OCI-LY7 (cell line): Measurements from ENCODE around the gene SETD1B. TPM values are rescaled to one million over a fixed set of nuclear protein-coding genes. Genes with fewer than 3 reads are reported as not detected.

Experiments used
- BruUV-seq: library from RNA; stranded (reverse); fragments of 400-500 nt; replicated peaks from 2 replicates; lab custom pipeline; 2021; lab: Mats Ljungman, UMichigan
- CTCF ChIA-PET: fragments of 300-600 bp; sonication (Branson Sonifier 250); formaldehyde crosslinking; loops from one replicate; lab custom pipeline; 2022; ENCODE audit warnings: antibody characterized with exemption; ENCODE audit not compliant: unreplicated experiment; lab: Charles Lee
- POLR2A ChIA-PET: fragments of 300-600 bp; sonication (Branson Sonifier 250); formaldehyde crosslinking; loops from one replicate; lab custom pipeline; 2022; ENCODE audit warnings: antibody characterized with exemption; lab: Charles Lee
- DNase-seq: peaks from one replicate; pipeline ENCODE4 v3.0.0-alpha.2; 2015; ENCODE audit warnings: low spot score
- H2AFZ ChIP-seq: fragments of 200-600 bp; sonication (generic), shearing (Covaris generic); 2 replicates; pipeline ENCODE4 v1.6.1; 2014; ENCODE audit warnings: mild to moderate bottlenecking, antibody characterized with exemption, low read length, moderate library complexity
- H3K27ac ChIP-seq: fragments of 200-600 bp; sonication (generic); 2 replicates; pipeline ENCODE4 v1.5.1; 2014; ENCODE audit warnings: mixed run types, low read depth, mild to moderate bottlenecking, moderate library complexity, low read length, inconsistent platforms; ENCODE audit not compliant: poor library complexity, severe bottlenecking
- H3K36me3 ChIP-seq: fragments of 200-600 bp; sonication (generic); 2 replicates; pipeline ENCODE4 v1.6.1; 2014; ENCODE audit warnings: mild to moderate bottlenecking, antibody characterized with exemption, low read length, moderate library complexity, mixed read lengths; ENCODE audit not compliant: insufficient read depth
- H3K4me1 ChIP-seq: fragments of 200-600 bp; sonication (generic); 2 replicates; pipeline ENCODE4 v1.5.1; 2014; ENCODE audit warnings: mild to moderate bottlenecking, low read length; ENCODE audit not compliant: insufficient read depth, poor library complexity, severe bottlenecking
- H3K4me2 ChIP-seq: fragments of 200-600 bp; sonication (generic); 2 replicates; pipeline ENCODE4 v1.6.1; 2014; ENCODE audit warnings: mild to moderate bottlenecking, low read length
- H3K4me3 ChIP-seq: fragments of 200-600 bp; sonication (generic); 2 replicates; pipeline ENCODE4 v1.5.1; 2014; ENCODE audit warnings: mild to moderate bottlenecking, low read depth, low read length; ENCODE audit not compliant: poor library complexity, severe bottlenecking
- H3K79me2 ChIP-seq: fragments of 200-600 bp; sonication (generic); 2 replicates; pipeline ENCODE4 v1.6.1; 2016; ENCODE audit warnings: low read depth, mild to moderate bottlenecking, low read length, moderate library complexity, mixed read lengths; ENCODE audit not compliant: insufficient read depth
- H3K9me2 ChIP-seq: fragments of 200-600 bp; sonication (generic); 2 replicates; pipeline ENCODE4 v1.6.1; 2016; ENCODE audit warnings: mild to moderate bottlenecking, low read length, mixed read lengths; ENCODE audit not compliant: insufficient read depth
- H3K9me3 ChIP-seq: fragments of 200-600 bp; sonication (generic); 2 replicates; pipeline ENCODE4 v1.6.1; 2014; ENCODE audit warnings: mild to moderate bottlenecking, mixed run types, low read length, mixed read lengths
- H4K20me1 ChIP-seq: fragments of 200-600 bp; sonication (generic); 2 replicates; pipeline ENCODE4 v1.6.1; 2014; ENCODE audit warnings: mild to moderate bottlenecking, antibody characterized with exemption, low read length, moderate library complexity, mixed read lengths; ENCODE audit not compliant: insufficient read depth
- EZH2phosphoT487 ChIP-seq: fragments of 200-600 bp; sonication (generic); IDR thresholded peaks from 2 replicates; pipeline ENCODE4 v1.6.1; 2018; ENCODE audit warnings: low read depth, borderline replicate concordance, mild to moderate bottlenecking, mixed run types, antibody characterized with exemption, low read length, moderate library complexity, mixed read lengths
- intact Hi-C: fragments of 100-400 bp; cut with micrococcal nuclease; formaldehyde crosslinking; loops from one replicate; pipeline ENCODE4 v1.10.0; 2022; ENCODE audit not compliant: unreplicated experiment
- total RNA-seq, 2 experiments: library from RNA; depleted of rRNA in 1 of 2; stranded (reverse); fragments of >200 nt in 1 of 2; shearing (Covaris generic) in 1 of 2; gene quantifications; 2 replicates each; pipeline ENCODE4 v1.2.3, GENCODE V29; 2014 to 2022
- TF ChIP-seq, protein P1 (sequence below): fragments of 200-600 bp; sonication (generic); conservative IDR thresholded peaks from 2 replicates; pipeline ENCODE4 v1.5.1; 2014; ENCODE audit warnings: mild to moderate bottlenecking, antibody characterized with exemption, low read length, moderate library complexity, mixed read lengths

Gene SETD1B
- total RNA-seq, 2 experiments from 2014 or later, result 4.7 to 22.5 TPM

DNA sequence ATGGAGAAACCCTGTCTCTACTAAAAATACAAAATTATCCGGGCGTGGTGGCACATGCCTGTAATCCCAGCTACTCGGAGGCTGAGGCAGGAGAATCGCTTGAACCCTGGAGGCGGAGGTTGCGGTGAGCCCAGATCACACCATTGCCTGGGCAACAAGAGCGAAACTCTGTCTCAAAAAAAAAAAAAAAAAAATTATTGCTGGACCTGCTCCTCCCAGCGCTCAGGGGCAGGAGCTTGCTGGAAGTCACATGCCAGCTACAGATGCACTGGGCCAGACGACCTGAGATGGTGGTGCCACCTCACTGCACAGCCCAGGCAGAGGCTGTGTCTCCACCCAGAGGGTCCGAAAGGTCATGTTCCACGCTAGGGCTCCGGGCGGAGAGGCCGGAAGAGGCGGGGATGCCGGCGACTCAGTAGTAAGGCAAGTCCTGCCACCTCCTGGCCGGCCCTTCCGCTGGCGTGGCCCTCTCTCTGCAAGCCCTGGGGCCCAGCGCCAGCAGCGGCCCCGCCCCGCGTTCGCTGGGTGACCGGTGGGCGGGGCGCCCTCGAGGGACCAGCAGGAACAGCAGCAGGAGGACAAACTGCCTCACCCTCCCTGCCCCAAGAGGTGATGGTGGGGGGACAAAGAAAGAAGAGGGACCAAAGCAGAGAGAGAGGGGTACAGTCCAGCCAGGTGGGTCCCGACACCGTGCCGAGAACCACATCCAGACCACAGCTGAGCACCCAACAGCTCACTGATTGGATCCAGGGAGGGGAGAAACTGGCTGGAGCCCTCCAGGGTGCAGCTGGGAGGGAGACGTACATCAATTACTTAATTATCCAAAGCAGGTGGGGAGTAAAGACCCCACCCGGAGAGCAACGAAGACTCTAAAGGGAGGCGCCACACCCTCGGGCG is 6.7 kb upstream of the SETD1B start:
- POLR2A ChIA-PET, result interaction anchor here (1.0 kb wide), 1 partner anchor 14 kb away, joined by 3 read pairs; no protein-coding TSS in a partner anchor
- Histone ChIP-seq H3K4me1 (peaks cover 60% of the 10 kb centered on the region), H2AFZ (no peak overlapping the region), H4K20me1 (no peaks in the 10 kb centered on the region), H3K9me2 (no peaks in the 10 kb centered on the region), H3K9me3 (no peaks in the 10 kb centered on the region), H3K79me2 (peaks cover 10% of the 10 kb centered on the region; the same call in 1 of the 2 replicates), H3K4me3 (no peak overlapping the region), H3K36me3 (peaks cover 9% of the 10 kb centered on the region; the same call in 1 of the 2 replicates), H3K27ac (no peak overlapping the region), H3K4me2 (peak overlapping the region; percentile 58; the same call in 1 of the 2 replicates)
- intact Hi-C loops, result no loop called here
- CTCF ChIA-PET, result no interaction called here
- BruUV-seq, result no TSS peak
- DNase-seq, result no peak
- TF ChIP-seq, protein P1, sequence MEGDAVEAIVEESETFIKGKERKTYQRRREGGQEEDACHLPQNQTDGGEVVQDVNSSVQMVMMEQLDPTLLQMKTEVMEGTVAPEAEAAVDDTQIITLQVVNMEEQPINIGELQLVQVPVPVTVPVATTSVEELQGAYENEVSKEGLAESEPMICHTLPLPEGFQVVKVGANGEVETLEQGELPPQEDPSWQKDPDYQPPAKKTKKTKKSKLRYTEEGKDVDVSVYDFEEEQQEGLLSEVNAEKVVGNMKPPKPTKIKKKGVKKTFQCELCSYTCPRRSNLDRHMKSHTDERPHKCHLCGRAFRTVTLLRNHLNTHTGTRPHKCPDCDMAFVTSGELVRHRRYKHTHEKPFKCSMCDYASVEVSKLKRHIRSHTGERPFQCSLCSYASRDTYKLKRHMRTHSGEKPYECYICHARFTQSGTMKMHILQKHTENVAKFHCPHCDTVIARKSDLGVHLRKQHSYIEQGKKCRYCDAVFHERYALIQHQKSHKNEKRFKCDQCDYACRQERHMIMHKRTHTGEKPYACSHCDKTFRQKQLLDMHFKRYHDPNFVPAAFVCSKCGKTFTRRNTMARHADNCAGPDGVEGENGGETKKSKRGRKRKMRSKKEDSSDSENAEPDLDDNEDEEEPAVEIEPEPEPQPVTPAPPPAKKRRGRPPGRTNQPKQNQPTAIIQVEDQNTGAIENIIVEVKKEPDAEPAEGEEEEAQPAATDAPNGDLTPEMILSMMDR, result no peak

- CTCF ChIA-PET, result interaction anchor here (1.0 kb wide), 1 partner anchor 14 kb away, joined by 3 read pairs; no protein-coding TSS in a partner anchor
- DNase-seq, result no peak
- peaks cover 55% of the 10 kb centered on the region for H3K4me1 ChIP-seq
These were observed 5.6 kb upstream of the SETD1B start for GRCh38 chr12:121797937-121798786.

More at GRCh38 chr12:121797937-121798786, 5.6 kb upstream of the SETD1B start:
- Histone ChIP-seq H3K4me3 (no peak overlapping the region), H3K9me2 (no peaks in the 10 kb centered on the region), H3K36me3 (peaks cover 9% of the 10 kb centered on the region; the same call in 1 of the 2 replicates), H2AFZ (no peak overlapping the region), H3K9me3 (no peaks in the 10 kb centered on the region), H3K4me2 (peak overlapping the region; percentile 58; the same call in 1 of the 2 replicates), H3K27ac (no peak overlapping the region), H3K79me2 (peaks cover 16% of the 10 kb centered on the region; the same call in 1 of the 2 replicates), H4K20me1 (no peaks in the 10 kb centered on the region)
- POLR2A ChIA-PET, result interaction anchor here (0.6 kb wide), 3 partner anchors 9 to 211 kb away, joined by 3 to 4 read pairs (median 3); no protein-coding TSS in a partner anchor
- no TSS peak for BruUV-seq
- TF ChIP-seq EZH2phosphoT487, result no peak
- TF ChIP-seq, protein P1, result no peak
- intact Hi-C loops, result no loop called here
